ENCODE results near the gene ADCY1.

DNA sequence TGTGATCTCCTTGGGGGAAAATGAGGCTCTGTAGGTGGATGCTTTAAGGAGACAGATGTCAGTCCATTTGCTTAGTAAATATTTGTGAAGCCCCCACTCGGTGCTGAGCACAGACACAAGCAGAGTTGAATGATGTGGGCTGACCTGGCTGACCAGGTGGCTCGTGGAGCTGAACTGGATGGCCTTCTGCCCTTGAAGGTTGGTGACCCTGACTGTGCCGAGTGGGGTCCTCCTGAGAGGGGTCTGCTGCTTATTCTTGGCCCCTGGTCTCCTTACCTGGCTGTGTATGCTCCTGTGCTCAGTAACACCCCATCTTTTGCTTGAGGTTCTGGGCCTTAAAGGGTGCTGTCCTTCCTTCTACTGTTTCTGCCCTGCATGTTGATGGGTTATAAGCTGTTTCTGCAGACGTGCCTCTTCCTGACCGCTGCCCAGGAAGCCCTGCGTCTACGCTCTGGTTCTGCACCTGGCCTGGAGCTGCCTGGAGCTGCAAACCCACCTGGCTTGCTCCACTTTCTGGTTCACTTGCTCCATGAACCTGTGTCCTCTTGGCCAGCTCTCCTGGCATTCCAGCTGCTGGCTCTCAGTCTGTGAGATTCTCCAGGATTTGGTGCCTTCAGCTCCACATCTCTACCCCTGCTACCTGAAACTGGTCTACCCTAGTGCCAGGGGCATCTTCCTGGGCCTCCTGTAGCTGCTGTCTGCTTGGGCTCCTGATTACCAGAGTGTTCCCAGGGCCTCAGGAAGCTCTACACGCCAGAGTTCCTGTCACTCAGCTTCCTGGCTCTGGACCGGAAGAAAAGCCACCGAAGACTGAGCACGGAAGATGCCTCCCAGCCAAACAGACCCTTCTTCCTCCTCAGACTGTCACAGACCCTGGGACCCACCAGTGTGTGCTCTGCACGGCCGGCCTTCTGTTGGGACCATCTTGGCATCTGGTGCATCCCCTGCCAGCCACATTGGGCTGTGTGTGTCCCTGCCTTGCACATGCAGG lies 76.5 kb downstream of the ADCY1 start:
- TF ChIP-seq, protein P1, sequence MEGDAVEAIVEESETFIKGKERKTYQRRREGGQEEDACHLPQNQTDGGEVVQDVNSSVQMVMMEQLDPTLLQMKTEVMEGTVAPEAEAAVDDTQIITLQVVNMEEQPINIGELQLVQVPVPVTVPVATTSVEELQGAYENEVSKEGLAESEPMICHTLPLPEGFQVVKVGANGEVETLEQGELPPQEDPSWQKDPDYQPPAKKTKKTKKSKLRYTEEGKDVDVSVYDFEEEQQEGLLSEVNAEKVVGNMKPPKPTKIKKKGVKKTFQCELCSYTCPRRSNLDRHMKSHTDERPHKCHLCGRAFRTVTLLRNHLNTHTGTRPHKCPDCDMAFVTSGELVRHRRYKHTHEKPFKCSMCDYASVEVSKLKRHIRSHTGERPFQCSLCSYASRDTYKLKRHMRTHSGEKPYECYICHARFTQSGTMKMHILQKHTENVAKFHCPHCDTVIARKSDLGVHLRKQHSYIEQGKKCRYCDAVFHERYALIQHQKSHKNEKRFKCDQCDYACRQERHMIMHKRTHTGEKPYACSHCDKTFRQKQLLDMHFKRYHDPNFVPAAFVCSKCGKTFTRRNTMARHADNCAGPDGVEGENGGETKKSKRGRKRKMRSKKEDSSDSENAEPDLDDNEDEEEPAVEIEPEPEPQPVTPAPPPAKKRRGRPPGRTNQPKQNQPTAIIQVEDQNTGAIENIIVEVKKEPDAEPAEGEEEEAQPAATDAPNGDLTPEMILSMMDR (optimal IDR thresholded peaks at IDR 0.05 in 1 of 3, IDR thresholded peaks at IDR 0.05 in 1 of 3, conservative IDR thresholded peaks at IDR 0.05 in 1 of 3; ENCODE audit: extremely low read depth in 1 of 3, insufficient read depth in 2 of 3, low read length in 3 of 3) = no peak
- no peak for TF ChIP-seq EZH2 (IDR thresholded peaks at IDR 0.05; ENCODE audit: low read length)
